ENCODE results near the gene SYNGAP1. TPM values are rescaled to one million over a fixed set of nuclear protein-coding genes. Genes with fewer than 3 reads are reported as not detected.

Gene SYNGAP1
- total RNA-seq, 1 donor from 2014 or later = 14.1 TPM

DNA sequence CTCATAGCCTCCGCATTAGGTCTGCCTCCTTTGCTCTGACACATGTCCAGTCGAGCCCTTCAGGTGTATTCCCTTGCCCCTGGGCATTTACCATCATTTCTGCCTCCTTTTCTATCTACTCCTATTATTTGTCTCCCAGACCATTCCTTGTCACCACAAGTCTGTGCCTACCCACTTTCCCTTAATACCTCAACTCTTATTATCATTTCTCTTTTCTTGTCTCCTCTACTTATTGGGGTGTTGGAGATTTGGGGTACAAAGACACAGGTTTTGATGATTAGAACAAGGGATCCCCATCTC lies 1.4 kb downstream of the SYNGAP1 start:
- Mint-ChIP-seq H3K27ac (peak overlapping the region; percentile 50), H3K4me3 (peak overlapping the region; percentile 91), H3K27me3 (ENCODE audit: insufficient read depth, low read depth) (peaks cover 4% of the 10 kb centered on the region), H3K36me3 (peaks cover 15% of the 10 kb centered on the region), H3K4me1 (peaks cover 74% of the 10 kb centered on the region), H3K9me3 (no peaks in the 10 kb centered on the region)
- Histone ChIP-seq H3K9me3 (ENCODE audit: low read depth) (no peaks in the 10 kb centered on the region), H3K9ac (no peak overlapping the region), H3K27ac (no peak overlapping the region), H3K79me2 (ENCODE audit: low read depth) (peaks cover 69% of the 10 kb centered on the region), H4K20me1 (ENCODE audit: low read depth) (peaks cover 3% of the 10 kb centered on the region), H3K4me2 (peak overlapping the region; percentile 88), H2AFZ (replicated peaks) (no peak overlapping the region), H3K4me3 (peak overlapping the region; percentile 84), H3F3A (ENCODE audit: low read depth) (peaks cover 48% of the 10 kb centered on the region), H3K27me3 (no peaks in the 10 kb centered on the region), H3K36me3 (no peaks in the 10 kb centered on the region), H3K4me1 (peaks cover 34% of the 10 kb centered on the region)
- DNase-seq (ENCODE audit: low spot score) = no peak
- TF ChIP-seq EZH2phosphoT487 (IDR thresholded peaks at IDR 0.05) (no peak), EZH2 (IDR thresholded peaks at IDR 0.05) (no peak)

DNA sequence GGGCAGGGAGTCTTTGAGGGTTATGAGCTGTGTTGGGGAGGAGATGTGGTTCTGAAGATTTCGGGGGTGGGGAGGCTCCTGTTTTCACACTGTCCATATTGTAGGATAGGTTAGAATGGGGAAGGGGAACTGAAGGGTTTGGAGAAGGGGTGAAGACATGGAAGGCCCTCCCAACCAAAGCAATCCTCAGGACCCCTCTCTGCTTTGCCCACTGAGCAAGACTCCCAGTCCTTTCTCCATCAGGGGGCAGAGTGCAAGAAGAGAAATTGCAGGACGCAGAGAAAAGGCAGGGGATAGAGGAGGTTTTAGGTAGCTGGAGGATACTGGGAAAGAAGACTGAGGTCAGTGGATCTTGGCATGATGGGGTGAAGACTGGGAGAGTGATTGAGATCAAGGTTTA lies 3.9 kb downstream of the SYNGAP1 start:
- Mint-ChIP-seq H3K27me3 (ENCODE audit: insufficient read depth, low read depth) (peaks cover 5% of the 10 kb centered on the region), H3K4me1 (peaks cover 72% of the 10 kb centered on the region), H3K4me3 (peak overlapping the region; percentile 92), H3K36me3 (peaks cover 14% of the 10 kb centered on the region), H3K9me3 (no peaks in the 10 kb centered on the region), H3K27ac (peak overlapping the region; percentile 17)
- no peaks in the 10 kb centered on the region for H3K27me3 ChIP-seq
- H3K79me2 ChIP-seq (ENCODE audit: low read depth) = peaks cover 78% of the 10 kb centered on the region
- H4K20me1 ChIP-seq (ENCODE audit: low read depth) = peaks cover 23% of the 10 kb centered on the region
- peaks cover 40% of the 10 kb centered on the region for H3K4me1 ChIP-seq
- no peak overlapping the region for H3K9ac ChIP-seq
- H3F3A ChIP-seq (ENCODE audit: low read depth) = peaks cover 45% of the 10 kb centered on the region
- TF ChIP-seq EZH2 (IDR thresholded peaks at IDR 0.05) (no peak), EZH2phosphoT487 (IDR thresholded peaks at IDR 0.05) (no peak)
- TF ChIP-seq, protein P1, sequence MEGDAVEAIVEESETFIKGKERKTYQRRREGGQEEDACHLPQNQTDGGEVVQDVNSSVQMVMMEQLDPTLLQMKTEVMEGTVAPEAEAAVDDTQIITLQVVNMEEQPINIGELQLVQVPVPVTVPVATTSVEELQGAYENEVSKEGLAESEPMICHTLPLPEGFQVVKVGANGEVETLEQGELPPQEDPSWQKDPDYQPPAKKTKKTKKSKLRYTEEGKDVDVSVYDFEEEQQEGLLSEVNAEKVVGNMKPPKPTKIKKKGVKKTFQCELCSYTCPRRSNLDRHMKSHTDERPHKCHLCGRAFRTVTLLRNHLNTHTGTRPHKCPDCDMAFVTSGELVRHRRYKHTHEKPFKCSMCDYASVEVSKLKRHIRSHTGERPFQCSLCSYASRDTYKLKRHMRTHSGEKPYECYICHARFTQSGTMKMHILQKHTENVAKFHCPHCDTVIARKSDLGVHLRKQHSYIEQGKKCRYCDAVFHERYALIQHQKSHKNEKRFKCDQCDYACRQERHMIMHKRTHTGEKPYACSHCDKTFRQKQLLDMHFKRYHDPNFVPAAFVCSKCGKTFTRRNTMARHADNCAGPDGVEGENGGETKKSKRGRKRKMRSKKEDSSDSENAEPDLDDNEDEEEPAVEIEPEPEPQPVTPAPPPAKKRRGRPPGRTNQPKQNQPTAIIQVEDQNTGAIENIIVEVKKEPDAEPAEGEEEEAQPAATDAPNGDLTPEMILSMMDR (IDR thresholded peaks at IDR 0.05) = no peak
- no peak overlapping the region for H3K4me2 ChIP-seq
- no peak overlapping the region for H3K27ac ChIP-seq
- no peak overlapping the region for H2AFZ ChIP-seq (replicated peaks)
- no peak overlapping the region for H3K4me3 ChIP-seq
- no peaks in the 10 kb centered on the region for H3K9me3 ChIP-seq (ENCODE audit: low read depth)
- no peak for DNase-seq (ENCODE audit: low spot score)
- H3K36me3 ChIP-seq = no peaks in the 10 kb centered on the region

DNA sequence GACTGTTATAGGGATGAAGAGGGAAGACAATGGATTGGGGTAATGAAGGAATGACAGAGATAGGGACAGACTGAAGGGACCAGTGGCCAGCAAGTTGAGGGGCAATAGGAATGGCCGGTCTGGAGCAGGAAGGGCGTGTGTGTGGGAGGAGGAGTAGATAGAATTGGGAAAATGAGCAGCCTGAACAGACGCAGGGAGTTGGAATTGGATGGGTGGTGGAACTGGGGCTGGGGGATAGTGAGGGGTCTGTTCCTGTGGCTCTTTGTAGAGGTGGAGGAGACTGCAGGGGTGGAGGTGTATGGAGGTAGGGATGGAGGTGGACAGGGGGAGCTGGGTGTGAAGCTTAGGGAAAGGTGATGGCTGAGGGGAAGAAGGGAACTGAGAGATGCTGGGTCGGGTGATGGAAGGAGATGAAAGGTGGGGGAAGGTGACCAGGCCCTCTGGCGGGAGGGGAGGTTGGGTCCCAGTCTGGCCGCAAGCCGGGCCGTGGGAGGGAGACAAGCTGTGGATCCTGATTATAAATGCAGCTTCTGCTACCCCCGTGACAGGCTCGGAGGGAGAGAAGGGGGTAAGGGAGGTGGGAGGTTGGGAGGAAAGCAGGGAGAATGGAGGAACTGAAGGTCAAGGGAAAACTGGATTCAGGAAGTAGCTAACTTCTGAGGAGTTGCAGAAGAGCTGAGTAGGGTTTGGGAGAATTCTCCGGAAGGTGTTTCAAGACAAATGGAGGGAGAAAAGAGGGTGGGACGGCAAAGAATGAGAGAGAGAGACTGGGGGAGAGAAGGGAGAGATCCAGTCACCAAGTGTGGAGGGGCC lies 5.2 kb downstream of the SYNGAP1 start:
- H3K4me2 ChIP-seq = peak overlapping the region; percentile 89
- H3F3A ChIP-seq (ENCODE audit: low read depth) = peaks cover 46% of the 10 kb centered on the region
- no peaks in the 10 kb centered on the region for H3K36me3 ChIP-seq
- peaks cover 91% of the 10 kb centered on the region for H3K79me2 ChIP-seq (ENCODE audit: low read depth)
- peak overlapping the region; percentile 17 for H3K27ac ChIP-seq
- H3K36me3 Mint-ChIP-seq = peaks cover 14% of the 10 kb centered on the region
- peak; percentile 24 for DNase-seq (ENCODE audit: low spot score)
- no peaks in the 10 kb centered on the region for H3K27me3 ChIP-seq
- H3K4me1 ChIP-seq = peaks cover 40% of the 10 kb centered on the region
- peaks cover 10% of the 10 kb centered on the region for H3K27me3 Mint-ChIP-seq (ENCODE audit: insufficient read depth, low read depth)
- peak overlapping the region; percentile 54 for H3K4me3 ChIP-seq
- H3K4me3 Mint-ChIP-seq = peak overlapping the region; percentile 92
- peak overlapping the region; percentile 33 for H3K9ac ChIP-seq
- TF ChIP-seq EZH2 (IDR thresholded peaks at IDR 0.05) = no peak
- no peak for TF ChIP-seq EZH2phosphoT487 (IDR thresholded peaks at IDR 0.05)
- TF ChIP-seq, protein P1 (IDR thresholded peaks at IDR 0.05) = no peak
- peaks cover 36% of the 10 kb centered on the region for H4K20me1 ChIP-seq (ENCODE audit: low read depth)
- no peak overlapping the region for H2AFZ ChIP-seq (replicated peaks)
- H3K9me3 Mint-ChIP-seq = no peaks in the 10 kb centered on the region
- H3K4me1 Mint-ChIP-seq = peaks cover 74% of the 10 kb centered on the region
- H3K9me3 ChIP-seq (ENCODE audit: low read depth) = no peaks in the 10 kb centered on the region
- H3K27ac Mint-ChIP-seq = peak overlapping the region; percentile 22
